Measurements from ENCODE around the gene SH3GLB2.
"Not testable (repeated sequence)": the region's sequence is repeated elsewhere in the genome, so short reads cannot be mapped to it uniquely, and the experiment has no call there.

The SH3GLB2 gene

GRCh38 chr9:129007035-129007765 lies 20.9 kb downstream of the SH3GLB2 start:
- in situ Hi-C loops (cut with MboI; ENCODE audit: low sequenced_read_pairs): no loop called here
- Histone ChIP-seq H3K4me1 (no peaks in the 10 kb centered on the region), H3K4me3 (no peak overlapping the region), H3K36me3 (replicated peaks) (peaks cover 55% of the 10 kb centered on the region), H3K27me3 (ENCODE audit: low read depth) (no peaks in the 10 kb centered on the region), H3K9me3 (no peaks in the 10 kb centered on the region)
- DNase-seq (ENCODE audit: low spot score in 2 of 2): no peak

GRCh38 chr9:129006328-129007034 lies 21.6 kb downstream of the SH3GLB2 start:
- H3K27me3 ChIP-seq (ENCODE audit: low read depth): no peaks in the 10 kb centered on the region
- in situ Hi-C loops (cut with MboI; ENCODE audit: low sequenced_read_pairs): no loop called here
- no peaks in the 10 kb centered on the region for H3K9me3 ChIP-seq
- no peaks in the 10 kb centered on the region for H3K4me1 ChIP-seq
- H3K4me3 ChIP-seq: no peak overlapping the region
- DNase-seq (ENCODE audit: low spot score in 2 of 2): peak; percentile 57 to 79
- H3K36me3 ChIP-seq (replicated peaks): peaks cover 63% of the 10 kb centered on the region

- no peak overlapping the region for H3K4me3 ChIP-seq
- H3K9me3 ChIP-seq: no peaks in the 10 kb centered on the region
- peaks cover 73% of the 10 kb centered on the region for H3K36me3 ChIP-seq (replicated peaks)
- no peaks in the 10 kb centered on the region for H3K4me1 ChIP-seq
- H3K27me3 ChIP-seq (ENCODE audit: low read depth): no peaks in the 10 kb centered on the region
- in situ Hi-C loops (cut with MboI; ENCODE audit: low sequenced_read_pairs): no loop called here
- DNase-seq (ENCODE audit: low spot score in 2 of 2): no peak
Measured at GRCh38 chr9:129005336-129005997, 22.7 kb downstream of the SH3GLB2 start.

- DNase-seq (ENCODE audit: low spot score in 2 of 2); H3K27me3 ChIP-seq (ENCODE audit: low read depth); H3K4me1 ChIP-seq; in situ Hi-C loops (cut with MboI; ENCODE audit: low sequenced_read_pairs); H3K9me3 ChIP-seq; H3K4me3 ChIP-seq: not testable (repeated sequence)
- peaks cover 86% of the 10 kb centered on the region for H3K36me3 ChIP-seq (replicated peaks)
Measured at GRCh38 chr9:129004173-129004572, 24.0 kb downstream of the SH3GLB2 start.

- no peak for DNase-seq (ENCODE audit: low spot score in 2 of 2)
- in situ Hi-C loops (cut with MboI; ENCODE audit: low sequenced_read_pairs): no loop called here
- Histone ChIP-seq H3K9me3 (no peaks in the 10 kb centered on the region), H3K4me3 (no peak overlapping the region), H3K36me3 (replicated peaks) (peaks cover 93% of the 10 kb centered on the region), H3K4me1 (no peaks in the 10 kb centered on the region), H3K27me3 (ENCODE audit: low read depth) (no peaks in the 10 kb centered on the region)
Measured at GRCh38 chr9:129002992-129003391, 25.1 kb downstream of the SH3GLB2 start.

- peaks cover 94% of the 10 kb centered on the region for H3K36me3 ChIP-seq (replicated peaks)
- no peaks in the 10 kb centered on the region for H3K27me3 ChIP-seq (ENCODE audit: low read depth)
- DNase-seq (ENCODE audit: low spot score in 2 of 2): no peak
- no peaks in the 10 kb centered on the region for H3K9me3 ChIP-seq
- in situ Hi-C loops (cut with MboI; ENCODE audit: low sequenced_read_pairs): no loop called here
- H3K4me3 ChIP-seq: no peak overlapping the region
- no peaks in the 10 kb centered on the region for H3K4me1 ChIP-seq
Measured at GRCh38 chr9:129001504-129002325, 26.4 kb downstream of the SH3GLB2 start.

GRCh38 chr9:128999581-129000206 lies 28.4 kb downstream of the SH3GLB2 start:
- no peak for DNase-seq (ENCODE audit: low spot score in 2 of 2)
- H3K4me3 ChIP-seq: no peak overlapping the region
- H3K36me3 ChIP-seq (replicated peaks): peaks cover 94% of the 10 kb centered on the region
- H3K9me3 ChIP-seq: no peaks in the 10 kb centered on the region
- in situ Hi-C loops (cut with MboI; ENCODE audit: low sequenced_read_pairs): no loop called here
- no peaks in the 10 kb centered on the region for H3K4me1 ChIP-seq
- no peaks in the 10 kb centered on the region for H3K27me3 ChIP-seq (ENCODE audit: low read depth)

- in situ Hi-C loops (cut with MboI; ENCODE audit: low sequenced_read_pairs): no loop called here
- Histone ChIP-seq H3K9me3 (no peaks in the 10 kb centered on the region), H3K36me3 (replicated peaks) (peaks cover 98% of the 10 kb centered on the region), H3K27me3 (ENCODE audit: low read depth) (no peaks in the 10 kb centered on the region), H3K4me1 (no peaks in the 10 kb centered on the region), H3K4me3 (no peak overlapping the region)
- DNase-seq (ENCODE audit: low spot score in 2 of 2): no peak
Measured at GRCh38 chr9:128998462-128998861, 29.7 kb downstream of the SH3GLB2 start.

GRCh38 chr9:128995791-128996190 lies 32.3 kb downstream of the SH3GLB2 start:
- DNase-seq (ENCODE audit: low spot score in 2 of 2): no peak
- Histone ChIP-seq H3K9me3 (no peaks in the 10 kb centered on the region), H3K4me3 (no peak overlapping the region), H3K27me3 (ENCODE audit: low read depth) (no peaks in the 10 kb centered on the region), H3K36me3 (replicated peaks) (peaks cover 92% of the 10 kb centered on the region), H3K4me1 (no peaks in the 10 kb centered on the region)
- in situ Hi-C loops (cut with MboI; ENCODE audit: low sequenced_read_pairs): no loop called here

- H3K4me3 ChIP-seq: no peak overlapping the region
- H3K36me3 ChIP-seq (replicated peaks): peaks cover 90% of the 10 kb centered on the region
- no peaks in the 10 kb centered on the region for H3K27me3 ChIP-seq (ENCODE audit: low read depth)
- no peaks in the 10 kb centered on the region for H3K9me3 ChIP-seq
- in situ Hi-C loops (cut with MboI; ENCODE audit: low sequenced_read_pairs): no loop called here
- H3K4me1 ChIP-seq: no peaks in the 10 kb centered on the region
- DNase-seq (ENCODE audit: low spot score in 2 of 2): no peak
Measured at GRCh38 chr9:128992995-128993394, 35.1 kb downstream of the SH3GLB2 start.

GRCh38 chr9:128987805-128988204 lies 40.3 kb downstream of the SH3GLB2 start:
- no peaks in the 10 kb centered on the region for H3K27me3 ChIP-seq (ENCODE audit: low read depth)
- no peak overlapping the region for H3K4me3 ChIP-seq
- DNase-seq (ENCODE audit: low spot score in 2 of 2): no peak
- in situ Hi-C loops (cut with MboI; ENCODE audit: low sequenced_read_pairs): loop anchor here (10.0 kb wide), 1 partner anchor 403 kb away; no protein-coding TSS in a partner anchor
- no peaks in the 10 kb centered on the region for H3K9me3 ChIP-seq
- peaks cover 86% of the 10 kb centered on the region for H3K36me3 ChIP-seq (replicated peaks)
- H3K4me1 ChIP-seq: no peaks in the 10 kb centered on the region

- no peaks in the 10 kb centered on the region for H3K9me3 ChIP-seq
- H3K36me3 ChIP-seq (replicated peaks): peaks cover 89% of the 10 kb centered on the region
- in situ Hi-C loops (cut with MboI; ENCODE audit: low sequenced_read_pairs): loop anchor here (10.0 kb wide), 1 partner anchor 402 kb away; no protein-coding TSS in a partner anchor
- no peak for DNase-seq (ENCODE audit: low spot score in 2 of 2)
- no peaks in the 10 kb centered on the region for H3K27me3 ChIP-seq (ENCODE audit: low read depth)
- no peaks in the 10 kb centered on the region for H3K4me1 ChIP-seq
- H3K4me3 ChIP-seq: no peak overlapping the region
Measured at GRCh38 chr9:128986671-128987070, 41.5 kb downstream of the SH3GLB2 start.

- in situ Hi-C loops (cut with MboI; ENCODE audit: low sequenced_read_pairs): loop anchor here (10.0 kb wide), 1 partner anchor 399 kb away; no protein-coding TSS in a partner anchor
- Histone ChIP-seq H3K4me1 (no peaks in the 10 kb centered on the region), H3K27me3 (ENCODE audit: low read depth) (no peaks in the 10 kb centered on the region), H3K36me3 (replicated peaks) (peaks cover 92% of the 10 kb centered on the region), H3K4me3 (no peak overlapping the region), H3K9me3 (no peaks in the 10 kb centered on the region)
- DNase-seq (ENCODE audit: low spot score in 2 of 2): no peak
Measured at GRCh38 chr9:128983536-128983935, 44.6 kb downstream of the SH3GLB2 start.

Data from HAP-1 (cell line).